SK-N-SH (cell line): ENCODE data around the gene PBX1. TPM values are rescaled to one million over a fixed set of nuclear protein-coding genes. Genes with fewer than 3 reads are reported as not detected.

ENCODE experiments used
- CTCF ChIA-PET: fragments of 300-600, 350-600 bp; formaldehyde crosslinking; extraction: SDS; loops from one replicate; lab custom pipeline; 2021; lab: Yijun Ruan, JAX
- POLR2A ChIA-PET: fragments of 350-600 bp; sonication (Branson Sonifier 250); formaldehyde crosslinking; extraction: SDS; loops from one replicate; lab custom pipeline; 2020; ENCODE audit warnings: antibody characterized with exemption, inconsistent platforms; lab: Yijun Ruan, JAX
- DNase-seq: peaks from one replicate; pipeline ENCODE4 v3.0.0; 2012
- H2AFZ ChIP-seq: fragments of 200-600 bp; sonication (generic); 2 replicates; pipeline ENCODE4 v1.8.1; 2016; ENCODE audit warnings: antibody characterized with exemption, mild to moderate bottlenecking, low read depth
- H3F3A ChIP-seq: fragments of 200-600 bp; sonication (generic); replicated peaks from 2 replicates; pipeline ENCODE3; 2016; ENCODE audit warnings: antibody characterized with exemption, mild to moderate bottlenecking; ENCODE audit not compliant: insufficient read depth
- H3K27ac ChIP-seq, 2 experiments: fragments of 200-500 bp in 1 of 2; fragments of 200-600 bp in 1 of 2; sonication (Bioruptor generic) in 1 of 2; sonication (generic), shearing (Covaris generic) in 1 of 2; 2 replicates each; pipeline versions ENCODE4 v1.5.1 to v1.6.1; 2014 to 2016; ENCODE audit warnings: low read depth in 2 of 2, inconsistent platforms in 1 of 2, low read length in 1 of 2, mild to moderate bottlenecking in 1 of 2, mixed read lengths in 1 of 2
- H3K27me3 ChIP-seq: fragments of 200-600 bp; sonication (generic), shearing (Covaris generic); 2 replicates; pipeline ENCODE4 v1.6.1; 2016; ENCODE audit warnings: mixed run types; ENCODE audit not compliant: insufficient read depth
- H3K36me3 ChIP-seq, 2 experiments: fragments of 200-500 bp in 1 of 2; fragments of 200-600 bp in 1 of 2; sonication (Bioruptor generic) in 1 of 2; sonication (generic) in 1 of 2; replicated peaks in 1 of 2; 2 replicates each; pipeline versions ENCODE3 to v1.5.1; 2014 to 2016; ENCODE audit warnings: low read length in 1 of 2, mild to moderate bottlenecking in 1 of 2; ENCODE audit not compliant: insufficient read depth in 2 of 2, control insufficient read depth in 1 of 2
- H3K4me1 ChIP-seq, 2 experiments: fragments of 200-500 bp in 1 of 2; fragments of 200-600 bp in 1 of 2; sonication (Bioruptor generic) in 1 of 2; sonication (generic), shearing (Covaris generic) in 1 of 2; 2 replicates each; pipeline versions ENCODE4 v1.5.1 to v1.6.1; 2014 to 2016; ENCODE audit warnings: low read depth in 1 of 2, low read length in 1 of 2, mixed run types in 1 of 2; ENCODE audit not compliant: insufficient read depth in 2 of 2, control insufficient read depth in 1 of 2
- H3K4me2 ChIP-seq: fragments of 200-600 bp; sonication (generic), shearing (Covaris generic); 2 replicates; pipeline ENCODE4 v1.6.1; 2017; ENCODE audit warnings: mixed run types
- H3K4me3 ChIP-seq, 2 experiments: fragments of 200-500 bp in 1 of 2; fragments of 200-600 bp in 1 of 2; sonication (Bioruptor generic) in 1 of 2; sonication (generic), shearing (Covaris generic) in 1 of 2; 2 replicates each; pipeline versions ENCODE4 v1.5.1 to v1.8.1; 2014 to 2016; ENCODE audit warnings: low read depth in 2 of 2, inconsistent platforms in 1 of 2, low read length in 1 of 2, mild to moderate bottlenecking in 1 of 2, mixed read lengths in 1 of 2, moderate library complexity in 1 of 2
- H3K79me2 ChIP-seq: fragments of 200-600 bp; sonication (generic); 2 replicates; pipeline ENCODE4 v1.8.1; 2017; ENCODE audit warnings: mild to moderate bottlenecking; ENCODE audit not compliant: insufficient read depth
- H3K9ac ChIP-seq: fragments of 200-600 bp; sonication (generic); 2 replicates; pipeline ENCODE4 v1.6.1; 2017; ENCODE audit warnings: mixed run types
- H3K9me2 ChIP-seq: fragments of 200-600 bp; sonication (generic); 2 replicates; pipeline ENCODE4 v1.6.1; 2017; ENCODE audit warnings: mixed run types
- H3K9me3 ChIP-seq: fragments of 200-600 bp; sonication (generic); 2 replicates; pipeline ENCODE4 v1.6.1; 2017; ENCODE audit warnings: mixed run types, mild to moderate bottlenecking, moderate library complexity
- H4K20me1 ChIP-seq: fragments of 200-600 bp; sonication (generic); 2 replicates; pipeline ENCODE4 v1.6.1; 2017; ENCODE audit warnings: mild to moderate bottlenecking, mixed run types; ENCODE audit not compliant: insufficient read depth
- ELF1 ChIP-seq: IDR thresholded peaks from 2 replicates; pipeline ENCODE4 v1.4.0; 2012
- FOSL2 ChIP-seq: IDR thresholded peaks from 2 replicates; pipeline ENCODE4 v1.4.0; 2012; ENCODE audit warnings: low read depth, mild to moderate bottlenecking, moderate library complexity, borderline replicate concordance
- FOXM1 ChIP-seq: IDR thresholded peaks from 2 replicates; pipeline ENCODE4 v1.4.0; 2012; ENCODE audit warnings: low read depth, mild to moderate bottlenecking
- GABPA ChIP-seq: IDR thresholded peaks from 2 replicates; pipeline ENCODE4 v1.4.0; 2012; ENCODE audit warnings: low read depth, mild to moderate bottlenecking
- GATA2 ChIP-seq: sonication (generic); formaldehyde crosslinking; IDR thresholded peaks from 2 replicates; pipeline ENCODE4 v1.5.0; 2020; ENCODE audit warnings: mild to moderate bottlenecking, missing genetic modification reagents
- MAX ChIP-seq: IDR thresholded peaks from 2 replicates; pipeline ENCODE4 v1.4.0; 2012; ENCODE audit warnings: low read depth
- MXI1 ChIP-seq: IDR thresholded peaks from 2 replicates; pipeline ENCODE4 v1.6.1; 2012; ENCODE audit warnings: mild to moderate bottlenecking, low read depth, low read length, improper control_type of control experiment
- NFIC ChIP-seq: IDR thresholded peaks from 2 replicates; pipeline ENCODE4 v1.4.0; 2012; ENCODE audit warnings: borderline replicate concordance
- NRF1 ChIP-seq: IDR thresholded peaks from 2 replicates; pipeline ENCODE4 v1.6.1; 2012; ENCODE audit warnings: low read depth, mild to moderate bottlenecking, low read length
- PBX3 ChIP-seq: IDR thresholded peaks from 2 replicates; pipeline ENCODE4; 2012
- POLR2AphosphoS5 ChIP-seq: IDR thresholded peaks from 2 replicates; pipeline ENCODE4 v1.6.1; 2012; ENCODE audit warnings: low read depth, low read length
- RAD21 ChIP-seq: IDR thresholded peaks from 2 replicates; pipeline ENCODE4 v1.6.1; 2012; ENCODE audit warnings: mild to moderate bottlenecking, low read length
- RFX5 ChIP-seq: IDR thresholded peaks from 2 replicates; pipeline ENCODE4 v1.6.1; 2012; ENCODE audit warnings: mild to moderate bottlenecking, improper control_type of control experiment, low read length
- RXRA ChIP-seq: IDR thresholded peaks from 2 replicates; pipeline ENCODE4 v1.4.0; 2012; ENCODE audit warnings: low read depth, mild to moderate bottlenecking, borderline replicate concordance
- SMC3 ChIP-seq: IDR thresholded peaks from 2 replicates; pipeline ENCODE4 v1.6.1; 2012; ENCODE audit warnings: low read depth, low read length, improper control_type of control experiment
- TCF12 ChIP-seq: IDR thresholded peaks from 2 replicates; pipeline ENCODE4 v1.4.0; 2012
- TEAD4 ChIP-seq: IDR thresholded peaks from 2 replicates; pipeline ENCODE4 v1.4.0; 2012; ENCODE audit warnings: mild to moderate bottlenecking, borderline replicate concordance; ENCODE audit not compliant: insufficient read depth
- ZBTB33 ChIP-seq: IDR thresholded peaks from 2 replicates; pipeline ENCODE4 v1.4.0; 2012; ENCODE audit warnings: low read depth, borderline replicate concordance
- WGBS: methylation state at CpG from one replicate; pipeline ENCODE4 v1.1.6; 2017; ENCODE audit warnings: low lambda C conversion rate; 5-methylcytosine and 5-hydroxymethylcytosine counted together
- polyA plus RNA-seq, 3 experiments: library from polyadenylated mRNA; depleted of rRNA; stranded (reverse); fragments of >200 nt; gene quantifications; 2 replicates each; pipeline ENCODE4 v1.2.3, GENCODE V29; 2012

The PBX1 gene
- polyA plus RNA-seq, 1 of the 3 experiments (the other 2 are of a cell fraction), result 27.0 TPM

GRCh38 chr1:164622068-164622845 is 63.3 kb downstream of the PBX1 start:
- no peak for DNase-seq
- Histone ChIP-seq H3K27me3 (no peaks in the 10 kb centered on the region), H3K36me3 (peaks cover 4 to 6% of the 10 kb centered on the region in 2 experiments), H3K4me2 (no peak overlapping the region), H3K4me3 (no peak overlapping the region), H2AFZ (no peak overlapping the region), H3K9me3 (no peaks in the 10 kb centered on the region)
- POLR2A ChIA-PET, result no interaction called here
- TF ChIP-seq TEAD4, result no peak
- no peak for TF ChIP-seq NFIC
- no peak for TF ChIP-seq FOXM1
- TF ChIP-seq ZBTB33, result no peak
- no peak for TF ChIP-seq PBX3
- TF ChIP-seq MXI1, result no peak
- no peak for TF ChIP-seq RAD21
- no peak for TF ChIP-seq NRF1
- no peak for TF ChIP-seq SMC3
- no peak for TF ChIP-seq GATA2 (CRISPR knock-in tag)
- TF ChIP-seq, all 33 proteins: peak for 0
- CTCF ChIA-PET, result interaction anchor here (1.3 kb wide), 1 partner anchor 165 kb away, joined by 6 read pairs; no protein-coding TSS in a partner anchor
- Histone ChIP-seq H3F3A (no peaks in the 10 kb centered on the region), H3K9me2 (no peaks in the 10 kb centered on the region), H3K4me1 (0 out of 4 replicates have a peak, but pooled peaks cover 0 to 2% of the 10 kb centered on the region in 2 experiments), H3K9ac (no peak overlapping the region), H3K79me2 (no peaks in the 10 kb centered on the region), H4K20me1 (no peaks in the 10 kb centered on the region), H3K27ac (no peak overlapping the region)
- WGBS, result 91% methylated on average over 8 of the region's 8 CpGs

- no peak for DNase-seq
- H3K36me3 ChIP-seq, result peaks cover 4 to 13% of the 10 kb centered on the region in 2 experiments
- no peaks in the 10 kb centered on the region for H3K9me2 ChIP-seq
- TF ChIP-seq MAX (no peak), TCF12 (no peak), RXRA (no peak), POLR2AphosphoS5 (no peak), NRF1 (no peak), RFX5 (no peak), SMC3 (no peak), PBX3 (no peak), ZBTB33 (no peak), ELF1 (no peak), FOSL2 (no peak), GABPA (no peak)
- ChIA-PET POLR2A (no interaction called here), CTCF (interaction anchor here (0.7 to 2.3 kb wide), 2 partner anchors 8 to 449 kb away, joined by 3 to 9 read pairs; no protein-coding TSS in a partner anchor)
- no peaks in the 10 kb centered on the region for H3K79me2 ChIP-seq
- 88% methylated on average over 1 of the region's 1 CpG for WGBS
- H4K20me1 ChIP-seq, result no peaks in the 10 kb centered on the region
- H2AFZ ChIP-seq, result no peak overlapping the region
- no peaks in the 10 kb centered on the region for H3K9me3 ChIP-seq
- 0 out of 4 replicates have a peak, but pooled peaks cover 0 to 2% of the 10 kb centered on the region in 2 experiments for H3K4me1 ChIP-seq
- H3K9ac ChIP-seq, result no peak overlapping the region
- no peaks in the 10 kb centered on the region for H3K27me3 ChIP-seq
- H3K27ac ChIP-seq, result no peak overlapping the region
- H3K4me2 ChIP-seq, result no peak overlapping the region
- no peaks in the 10 kb centered on the region for H3F3A ChIP-seq
- H3K4me3 ChIP-seq, result no peak overlapping the region
These were observed 64.8 kb downstream of the PBX1 start for GRCh38 chr1:164623805-164624204.
